Measurements from ENCODE around the gene TNNI3K.
"Not testable (repeated sequence)": the region's sequence is repeated elsewhere in the genome, so short reads cannot be mapped to it uniquely, and the experiment has no call there.

The TNNI3K gene

GRCh38 chr1:74235153-74235552 is at the start of gene TNNI3K:
TNNI3K (plus strand) TSS chr1:74235387; CDS start chr1:74235452, 65 bp downstream.
- DNase-seq = no peak

- DNase-seq = no peak
Measured at GRCh38 chr1:74193908-74194307, 41.3 kb upstream of the TNNI3K start.

- no peak for DNase-seq
Measured at GRCh38 chr1:74195339-74195738, 39.8 kb upstream of the TNNI3K start.

- no peak for DNase-seq
Measured at GRCh38 chr1:74197255-74197654, 37.9 kb upstream of the TNNI3K start.

GRCh38 chr1:74197657-74198552 is 37.3 kb upstream of the TNNI3K start, which contains the start of the genes FPGT and LRRIQ3:
FPGT (plus strand) TSS chr1:74198242; CDS start chr1:74198279, 37 bp downstream.
LRRIQ3 (minus strand) TSS chr1:74198176; CDS start chr1:74183684, 14,492 bp downstream.
- peak; percentile 75 for DNase-seq

- no peak for DNase-seq
Measured at GRCh38 chr1:74199504-74199903, 35.7 kb upstream of the TNNI3K start.

- DNase-seq = no peak
Measured at GRCh38 chr1:74205266-74205665, 29.9 kb upstream of the TNNI3K start.

- DNase-seq = no peak
Measured at GRCh38 chr1:74215229-74215628, 20.0 kb upstream of the TNNI3K start.

GRCh38 chr1:74222701-74223100 is 12.5 kb upstream of the TNNI3K start:
- no peak for DNase-seq

GRCh38 chr1:74223453-74223852 is 11.7 kb upstream of the TNNI3K start:
- no peak for DNase-seq

- DNase-seq = no peak
Measured at GRCh38 chr1:74236440-74236839, 1.3 kb downstream of the TNNI3K start.

GRCh38 chr1:74237035-74237434 is 1.8 kb downstream of the TNNI3K start:
- DNase-seq = no peak

- DNase-seq = no peak
Measured at GRCh38 chr1:74237787-74238186, 2.6 kb downstream of the TNNI3K start.

GRCh38 chr1:74245168-74245772 is 10.1 kb downstream of the TNNI3K start:
- DNase-seq = no peak

GRCh38 chr1:74246315-74246714 is 11.1 kb downstream of the TNNI3K start:
- DNase-seq = no peak

GRCh38 chr1:74247881-74248528 is 12.8 kb downstream of the TNNI3K start:
- no peak for DNase-seq

GRCh38 chr1:74253243-74253824 is 18.1 kb downstream of the TNNI3K start:
- DNase-seq = not testable (repeated sequence)

GRCh38 chr1:74266001-74266400 is 30.8 kb downstream of the TNNI3K start:
- DNase-seq = no peak

- no peak for DNase-seq
Measured at GRCh38 chr1:74271503-74271902, 36.3 kb downstream of the TNNI3K start.

GRCh38 chr1:74280642-74281396 is 45.6 kb downstream of the TNNI3K start:
- DNase-seq = no peak

GRCh38 chr1:74286414-74286813 is 51.2 kb downstream of the TNNI3K start:
- DNase-seq = no peak

GRCh38 chr1:74314438-74314837 is 79.3 kb downstream of the TNNI3K start:
- DNase-seq = no peak
